ENCODE data around the gene DDX27. TPM values are rescaled to one million over a fixed set of nuclear protein-coding genes. Genes with fewer than 3 reads are reported as not detected.
"Not testable (repeated sequence)": the region's sequence is repeated elsewhere in the genome, so short reads cannot be mapped to it uniquely, and the experiment has no call there.

The DDX27 gene
- total RNA-seq, 1 donor from 2014 or later: 17.3 TPM

DNA sequence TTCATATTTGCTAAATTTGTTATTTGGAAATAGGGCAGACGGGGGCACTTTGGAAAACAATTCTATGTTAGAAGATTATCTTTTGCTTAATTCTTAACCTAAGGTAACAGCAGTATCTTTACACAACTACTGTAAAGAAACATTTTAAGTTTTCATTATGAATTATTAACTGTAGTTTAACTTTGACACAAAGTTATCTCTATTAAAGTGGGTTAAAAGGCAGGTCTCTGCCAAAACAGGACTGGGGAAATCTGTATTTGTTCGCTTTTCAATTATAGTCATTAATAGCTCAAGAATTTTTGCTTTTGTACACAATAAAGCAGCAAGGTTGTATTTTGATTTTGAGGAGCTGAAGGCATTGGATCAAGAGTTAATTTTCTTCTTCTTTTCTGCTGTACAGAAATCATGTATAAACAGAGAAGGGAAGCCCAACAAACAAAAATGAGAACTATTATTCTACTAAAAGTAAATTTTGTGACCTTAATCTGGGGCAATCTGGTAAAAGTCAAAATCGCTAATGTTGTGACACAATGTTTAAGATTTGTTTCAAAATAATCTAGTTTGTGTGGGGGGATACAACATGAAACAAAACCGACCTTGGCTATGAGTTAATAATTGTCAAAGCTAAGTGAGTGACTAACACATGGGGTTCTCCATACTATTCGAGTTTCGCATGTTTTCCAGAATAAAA is 34.0 kb upstream of the DDX27 start:
- intact Hi-C loops (cut with DNase I): no loop called here
- no peak overlapping the region for H3K27ac ChIP-seq
- TF ChIP-seq CTCF (IDR thresholded peaks at IDR 0.05): no peak
- no peaks in the 10 kb centered on the region for H3K9me3 ChIP-seq
- DNase-seq (ENCODE audit: low spot score in 2 of 2): no peak
- H3K27me3 ChIP-seq: no peaks in the 10 kb centered on the region
- no peaks in the 10 kb centered on the region for H3K36me3 ChIP-seq
- peaks cover 0 to 7% of the 10 kb centered on the region in 2 donors for H3K4me1 ChIP-seq
- no peak overlapping the region for H3K4me3 ChIP-seq

GRCh38 chr20:49186535-49187329 is 32.5 kb upstream of the DDX27 start:
- peak overlapping the region; percentile 93 to 98 for H3K27ac ChIP-seq

DNA sequence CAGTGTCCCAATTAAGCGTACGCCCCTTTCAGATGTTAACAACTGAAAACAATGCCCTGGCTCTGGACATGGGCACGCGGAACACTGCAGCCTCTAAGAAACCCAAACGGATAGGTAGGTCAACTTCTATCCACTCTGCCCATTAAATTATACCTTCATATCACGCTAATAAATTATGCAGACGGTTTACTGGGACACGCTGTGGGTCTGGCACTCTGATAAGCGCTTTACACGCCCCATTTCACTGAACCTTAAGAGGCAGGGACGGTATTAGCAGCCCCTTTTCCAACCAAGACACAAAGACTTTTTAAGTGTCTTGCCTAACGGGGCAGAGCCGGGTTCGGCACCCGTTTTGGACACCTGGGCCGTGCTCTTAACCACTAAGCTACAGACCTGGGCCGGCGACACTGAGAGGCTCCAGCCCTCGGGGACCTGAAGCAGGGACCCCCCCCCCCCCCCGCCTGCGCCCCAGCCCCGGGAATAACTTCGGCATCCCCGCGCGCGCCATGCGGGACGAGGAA is 31.8 kb upstream of the DDX27 start:
- DNase-seq (ENCODE audit: low spot score in 2 of 2): no peak
- no peak for TF ChIP-seq CTCF (IDR thresholded peaks at IDR 0.05)
- Histone ChIP-seq H3K27ac (peak overlapping the region; percentile 93 to 98), H3K4me1 (peaks cover 0 to 7% of the 10 kb centered on the region in 2 donors), H3K27me3 (no peaks in the 10 kb centered on the region), H3K9me3 (no peaks in the 10 kb centered on the region), H3K4me3 (peak overlapping the region; percentile 92 to 97), H3K36me3 (no peaks in the 10 kb centered on the region)
- intact Hi-C loops (cut with DNase I): no loop called here

More at GRCh38 chr20:49186535-49187329, 32.5 kb upstream of the DDX27 start:
- no peak for TF ChIP-seq CTCF (IDR thresholded peaks at IDR 0.05)
- Histone ChIP-seq H3K9me3 (no peaks in the 10 kb centered on the region), H3K4me1 (peaks cover 0 to 7% of the 10 kb centered on the region in 2 donors), H3K4me3 (peak overlapping the region; percentile 92 to 97), H3K36me3 (no peaks in the 10 kb centered on the region), H3K27me3 (no peaks in the 10 kb centered on the region)
- intact Hi-C loops (cut with DNase I): no loop called here
- DNase-seq (ENCODE audit: low spot score in 2 of 2): peak in 1 of 2 donors; percentile 75

GRCh38 chr20:49187851-49188641 is 31.2 kb upstream of the DDX27 start, which contains the start of gene STAU1:
Gene STAU1 (minus strand): TSS chr20:49188334. CDS start chr20:49166201, 22,133 bp downstream.
- DNase-seq (ENCODE audit: low spot score in 2 of 2): peak; percentile 80 to 97
- peak within 1 kb of the TSS; percentile 93 to 98 for H3K27ac ChIP-seq

DNA sequence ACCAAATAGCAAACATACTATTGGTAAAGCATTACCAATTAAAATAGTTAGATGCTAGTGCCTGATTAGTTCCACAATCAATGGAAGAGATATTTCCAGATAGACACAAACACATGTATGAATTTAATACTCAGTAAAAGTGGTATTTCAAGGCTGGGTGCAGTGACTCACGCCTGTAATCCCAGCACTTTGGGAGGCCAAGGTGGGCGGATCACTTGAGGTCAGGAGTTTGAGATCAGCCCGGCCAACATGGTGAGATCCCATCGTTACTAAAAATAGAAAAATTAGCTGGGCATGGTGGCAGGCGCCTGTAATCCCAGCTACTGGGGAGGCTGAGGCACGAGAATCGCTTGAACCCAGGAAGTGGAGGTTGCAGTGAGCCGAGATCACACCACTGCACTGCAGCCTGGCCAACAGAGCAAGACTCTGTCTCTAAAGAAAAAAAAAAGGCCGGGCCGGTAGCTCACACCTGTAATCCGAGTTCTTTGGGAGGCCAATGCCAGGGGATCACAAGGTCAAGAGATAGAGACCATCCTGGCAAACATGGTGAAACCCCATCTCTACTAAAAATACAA is 26.2 kb upstream of the DDX27 start:
- H3K4me1 ChIP-seq; intact Hi-C loops (cut with DNase I); H3K27ac ChIP-seq; H3K27me3 ChIP-seq; H3K36me3 ChIP-seq; H3K4me3 ChIP-seq; H3K9me3 ChIP-seq: not testable (repeated sequence)
- DNase-seq (ENCODE audit: low spot score in 2 of 2): peak in 1 of 2 donors; percentile 2

More at GRCh38 chr20:49187851-49188641, 31.2 kb upstream of the DDX27 start, which contains the start of gene STAU1:
- H3K36me3 ChIP-seq: no peaks in the 10 kb centered on the region
- no peak for TF ChIP-seq CTCF (IDR thresholded peaks at IDR 0.05)
- H3K9me3 ChIP-seq: no peaks in the 10 kb centered on the region
- intact Hi-C loops (cut with DNase I): loop anchor here (1.0 to 2.0 kb wide), 4 partner anchors 21 to 90 kb away; partner anchors contain the start of genes DDX27 and ZNFX1
- peaks cover 0 to 6% of the 10 kb centered on the region in 2 donors for H3K4me1 ChIP-seq
- H3K4me3 ChIP-seq: peak within 1 kb of the TSS; percentile 92 to 97
- no peaks in the 10 kb centered on the region for H3K27me3 ChIP-seq

Data from ascending aorta (tissue), 2 donors.